PC-9 (cell line): ENCODE data around the gene SNX19. TPM values are rescaled to one million over a fixed set of nuclear protein-coding genes. Genes with fewer than 3 reads are reported as not detected.

Experiments used
- BruUV-seq: library from RNA; stranded (reverse); fragments of 400-500 nt; replicated peaks from 2 replicates; lab custom pipeline; 2021; lab: Mats Ljungman, UMichigan
- CTCF ChIA-PET: fragments of 300-600 bp; sonication (Branson Sonifier 250); formaldehyde crosslinking; loops from one replicate; lab custom pipeline; 2022; ENCODE audit warnings: antibody characterized with exemption; lab: Charles Lee
- POLR2A ChIA-PET: fragments of 300-600 bp; sonication (Branson Sonifier 250); formaldehyde crosslinking; loops from one replicate; lab custom pipeline; 2022; ENCODE audit warnings: antibody characterized with exemption; ENCODE audit not compliant: unreplicated experiment; lab: Charles Lee
- DNase-seq, 2 experiments: peaks; one replicate each; pipeline versions ENCODE4 v3.0.0 to v3.0.0-alpha.2; 2015 to 2022; ENCODE audit warnings: mixed read lengths in 1 of 2
- H2AFZ ChIP-seq: fragments of 200-600 bp; sonication (generic); 2 replicates; pipeline ENCODE4 v1.8.1; 2017; ENCODE audit warnings: antibody characterized with exemption
- H3F3A ChIP-seq: fragments of 200-600 bp; sonication (generic); 2 replicates; pipeline ENCODE4 v1.8.1; 2017; ENCODE audit warnings: antibody characterized with exemption, mild to moderate bottlenecking, low read depth; ENCODE audit not compliant: insufficient read depth
- H3K27ac ChIP-seq: fragments of 200-600 bp; sonication (generic); 2 replicates; pipeline ENCODE4 v1.6.1; 2016; ENCODE audit warnings: mixed run types
- H3K27me3 ChIP-seq: fragments of 200-600 bp; sonication (generic); 2 replicates; pipeline ENCODE4 v1.6.1; 2016; ENCODE audit warnings: low read depth, mixed run types; ENCODE audit not compliant: insufficient read depth
- H3K36me3 ChIP-seq: fragments of 200-600 bp; sonication (generic); 2 replicates; pipeline ENCODE4 v1.6.1; 2016; ENCODE audit warnings: low read depth, mixed run types
- H3K4me1 ChIP-seq: fragments of 200-600 bp; sonication (generic); replicated peaks from 2 replicates; pipeline ENCODE4 v1.6.1; 2016; ENCODE audit warnings: mixed run types; ENCODE audit not compliant: insufficient read depth
- H3K4me2 ChIP-seq: fragments of 200-600 bp; sonication (generic); 2 replicates; pipeline ENCODE4 v1.6.1; 2017; ENCODE audit warnings: mixed run types
- H3K4me3 ChIP-seq: fragments of 200-600 bp; sonication (generic); 2 replicates; pipeline ENCODE4 v1.6.1; 2016; ENCODE audit warnings: mixed run types
- H3K79me2 ChIP-seq: fragments of 200-600 bp; sonication (generic); 2 replicates; pipeline ENCODE4 v1.6.1; 2017; ENCODE audit warnings: low read depth, mixed run types
- H3K9me2 ChIP-seq: fragments of 200-600 bp; sonication (generic); 2 replicates; pipeline ENCODE4 v1.8.1; 2017; ENCODE audit warnings: mild to moderate bottlenecking; ENCODE audit not compliant: insufficient read depth
- H3K9me3 ChIP-seq: fragments of 200-600 bp; sonication (generic); 2 replicates; pipeline ENCODE4 v1.8.1; 2016; ENCODE audit warnings: low read depth; ENCODE audit not compliant: insufficient read depth
- H4K20me1 ChIP-seq: fragments of 200-600 bp; sonication (generic); 2 replicates; pipeline ENCODE4 v1.8.1; 2017; ENCODE audit not compliant: insufficient read depth
- CTCF ChIP-seq: fragments of 200-600 bp; sonication (generic); conservative IDR thresholded peaks from 2 replicates; pipeline ENCODE4 v1.6.1; 2017; ENCODE audit warnings: mixed run types, antibody characterized with exemption, mild to moderate bottlenecking, moderate library complexity
- EZH2 ChIP-seq: fragments of 200-600 bp; sonication (generic); IDR thresholded peaks from 2 replicates; pipeline ENCODE4 v1.8.0; 2017; ENCODE audit warnings: antibody characterized with exemption, low read depth
- intact Hi-C: fragments of 100-400 bp; cut with micrococcal nuclease; formaldehyde crosslinking; loops from one replicate; pipeline ENCODE4 v1.10.0; 2022; ENCODE audit not compliant: unreplicated experiment
- total RNA-seq: library from RNA; stranded (reverse); gene quantifications from 2 replicates; pipeline ENCODE4 v1.2.3, GENCODE V29; 2021

The SNX19 gene
- total RNA-seq, 1 experiment from 2014 or later, result 43.5 TPM

- DNase-seq, result no peak
- ChIA-PET CTCF (no interaction called here), POLR2A (interaction anchor here (0.7 kb wide), 1 partner anchor 848 kb away, joined by 4 read pairs; no protein-coding TSS in a partner anchor)
- Histone ChIP-seq H3F3A (no peaks in the 10 kb centered on the region), H3K27me3 (no peaks in the 10 kb centered on the region), H3K27ac (no peak overlapping the region), H4K20me1 (no peaks in the 10 kb centered on the region), H2AFZ (no peak overlapping the region), H3K4me3 (no peak overlapping the region), H3K36me3 (no peaks in the 10 kb centered on the region), H3K9me3 (no peaks in the 10 kb centered on the region; the same call in 1 of the 2 replicates), H3K4me2 (no peak overlapping the region), H3K79me2 (no peaks in the 10 kb centered on the region), H3K4me1 (no peaks in the 10 kb centered on the region), H3K9me2 (no peaks in the 10 kb centered on the region)
- intact Hi-C loops, result no loop called here
- BruUV-seq, result no TSS peak
- TF ChIP-seq CTCF (no peak), EZH2 (no peak)
Observed at GRCh38 chr11:130839981-130840666, 76.2 kb downstream of the SNX19 start.

- no peaks in the 10 kb centered on the region for H3K4me1 ChIP-seq
- no peak overlapping the region for H3K27ac ChIP-seq
- no peaks in the 10 kb centered on the region for H4K20me1 ChIP-seq
- intact Hi-C loops, result no loop called here
- H3K4me2 ChIP-seq, result no peak overlapping the region
- no peak for DNase-seq
- no peak overlapping the region for H2AFZ ChIP-seq
- no peak for TF ChIP-seq EZH2
- no peak for TF ChIP-seq CTCF
- no peaks in the 10 kb centered on the region for H3K79me2 ChIP-seq
- ChIA-PET POLR2A (interaction anchor here (0.7 kb wide), 1 partner anchor 31 kb away, joined by 3 read pairs; no protein-coding TSS in a partner anchor), CTCF (interaction anchor here (1.2 kb wide), 1 partner anchor 22 kb away, joined by 4 read pairs; no protein-coding TSS in a partner anchor)
- no peaks in the 10 kb centered on the region for H3K27me3 ChIP-seq
- no peaks in the 10 kb centered on the region for H3K36me3 ChIP-seq
- BruUV-seq, result no TSS peak
- no peak overlapping the region for H3K4me3 ChIP-seq
- no peaks in the 10 kb centered on the region for H3F3A ChIP-seq
- no peaks in the 10 kb centered on the region for H3K9me3 ChIP-seq
- H3K9me2 ChIP-seq, result no peaks in the 10 kb centered on the region
Observed at GRCh38 chr11:130837194-130837593, 79.1 kb downstream of the SNX19 start.

- no peak overlapping the region for H3K4me3 ChIP-seq
- no peaks in the 10 kb centered on the region for H4K20me1 ChIP-seq
- H3K4me2 ChIP-seq, result no peak overlapping the region
- DNase-seq, result no peak
- H2AFZ ChIP-seq, result no peak overlapping the region
- H3K79me2 ChIP-seq, result no peaks in the 10 kb centered on the region
- no peaks in the 10 kb centered on the region for H3K36me3 ChIP-seq
- intact Hi-C loops, result no loop called here
- no peaks in the 10 kb centered on the region for H3K9me2 ChIP-seq
- no TSS peak for BruUV-seq
- ChIA-PET CTCF (no interaction called here), POLR2A (no interaction called here)
- TF ChIP-seq EZH2, result no peak
- no peak for TF ChIP-seq CTCF
- H3K27ac ChIP-seq, result no peak overlapping the region
- H3K9me3 ChIP-seq, result no peaks in the 10 kb centered on the region
- H3F3A ChIP-seq, result no peaks in the 10 kb centered on the region
- no peaks in the 10 kb centered on the region for H3K27me3 ChIP-seq
- H3K4me1 ChIP-seq, result 0 out of 2 replicates have a peak, but pooled peaks cover 4% of the 10 kb centered on the region
Observed at GRCh38 chr11:130834886-130835285, 81.4 kb downstream of the SNX19 start.
